Measurements from ENCODE around the gene TP63. TPM values are rescaled to one million over a fixed set of nuclear protein-coding genes. Genes with fewer than 3 reads are reported as not detected.

Gene TP63
- total RNA-seq, 1 donor from 2014 or later: 0.13 TPM

DNA sequence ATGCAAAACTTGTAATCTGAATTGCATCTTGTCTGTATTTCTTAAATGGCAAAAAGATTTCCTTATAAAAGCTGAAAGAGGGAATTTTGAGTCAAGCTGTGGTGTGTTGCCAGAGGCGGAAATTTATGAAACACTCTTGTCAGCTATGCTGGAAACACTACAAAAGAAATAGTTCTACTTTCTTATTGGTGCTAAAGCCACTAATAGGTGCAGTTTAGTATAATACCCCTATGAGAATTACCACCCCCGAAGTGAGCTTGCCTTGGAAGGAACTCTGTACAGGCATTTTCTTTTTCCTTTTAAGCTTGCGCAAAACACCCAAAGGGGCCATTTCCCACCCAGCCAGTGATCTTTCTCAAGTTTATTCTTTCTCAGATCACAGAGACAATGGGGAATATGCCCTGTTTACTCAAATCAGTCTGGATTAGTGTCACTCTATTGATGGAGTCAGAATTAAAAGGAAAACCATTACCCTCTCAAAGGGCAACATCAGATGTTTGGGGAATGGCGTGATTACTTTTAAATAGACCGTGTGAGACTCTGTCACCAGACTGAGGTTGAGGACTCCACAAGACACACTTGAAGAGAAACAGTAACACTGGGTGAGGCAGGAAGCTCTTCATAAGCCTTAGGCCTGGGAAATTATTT lies 166.0 kb downstream of the TP63 start:
- TF ChIP-seq, protein P1, sequence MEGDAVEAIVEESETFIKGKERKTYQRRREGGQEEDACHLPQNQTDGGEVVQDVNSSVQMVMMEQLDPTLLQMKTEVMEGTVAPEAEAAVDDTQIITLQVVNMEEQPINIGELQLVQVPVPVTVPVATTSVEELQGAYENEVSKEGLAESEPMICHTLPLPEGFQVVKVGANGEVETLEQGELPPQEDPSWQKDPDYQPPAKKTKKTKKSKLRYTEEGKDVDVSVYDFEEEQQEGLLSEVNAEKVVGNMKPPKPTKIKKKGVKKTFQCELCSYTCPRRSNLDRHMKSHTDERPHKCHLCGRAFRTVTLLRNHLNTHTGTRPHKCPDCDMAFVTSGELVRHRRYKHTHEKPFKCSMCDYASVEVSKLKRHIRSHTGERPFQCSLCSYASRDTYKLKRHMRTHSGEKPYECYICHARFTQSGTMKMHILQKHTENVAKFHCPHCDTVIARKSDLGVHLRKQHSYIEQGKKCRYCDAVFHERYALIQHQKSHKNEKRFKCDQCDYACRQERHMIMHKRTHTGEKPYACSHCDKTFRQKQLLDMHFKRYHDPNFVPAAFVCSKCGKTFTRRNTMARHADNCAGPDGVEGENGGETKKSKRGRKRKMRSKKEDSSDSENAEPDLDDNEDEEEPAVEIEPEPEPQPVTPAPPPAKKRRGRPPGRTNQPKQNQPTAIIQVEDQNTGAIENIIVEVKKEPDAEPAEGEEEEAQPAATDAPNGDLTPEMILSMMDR (IDR thresholded peaks at IDR 0.05; ENCODE audit: insufficient read depth, low read length, poor library complexity, severe bottlenecking): no peak
- DNase-seq (ENCODE audit: low read depth): no peak
- no peak overlapping the region for H3K4me3 ChIP-seq (ENCODE audit: low read depth, low read length)
- no peaks in the 10 kb centered on the region for H3K36me3 ChIP-seq (ENCODE audit: control insufficient read depth, insufficient read depth, low read length)
- no peaks in the 10 kb centered on the region for H3K27me3 ChIP-seq (ENCODE audit: control insufficient read depth, insufficient read depth, low read length)

DNA sequence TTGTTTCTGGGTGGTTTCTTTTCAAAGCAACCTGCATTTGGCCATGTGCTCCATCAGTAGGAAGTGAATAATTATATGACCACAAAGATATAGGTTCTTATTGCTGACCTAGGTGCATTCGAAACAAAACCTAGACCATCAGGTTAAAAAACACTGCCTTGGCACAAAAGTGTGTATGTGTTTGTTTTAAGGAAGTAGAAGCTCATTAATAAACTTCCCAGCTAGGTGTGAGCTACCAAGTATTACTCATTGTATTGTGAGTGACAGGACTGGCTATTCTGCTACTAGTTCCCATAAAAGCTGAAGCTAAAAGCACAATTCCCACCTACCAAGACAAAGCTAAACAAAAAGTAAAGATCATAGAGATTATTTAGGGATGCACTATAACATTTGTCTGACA lies 168.2 kb downstream of the TP63 start:
- TF ChIP-seq, protein P1 (IDR thresholded peaks at IDR 0.05; ENCODE audit: insufficient read depth, low read length, poor library complexity, severe bottlenecking): no peak
- DNase-seq (ENCODE audit: low read depth): no peak
- H3K36me3 ChIP-seq (ENCODE audit: control insufficient read depth, insufficient read depth, low read length): no peaks in the 10 kb centered on the region
- H3K4me3 ChIP-seq (ENCODE audit: low read depth, low read length): no peak overlapping the region
- no peaks in the 10 kb centered on the region for H3K27me3 ChIP-seq (ENCODE audit: control insufficient read depth, insufficient read depth, low read length)

DNA sequence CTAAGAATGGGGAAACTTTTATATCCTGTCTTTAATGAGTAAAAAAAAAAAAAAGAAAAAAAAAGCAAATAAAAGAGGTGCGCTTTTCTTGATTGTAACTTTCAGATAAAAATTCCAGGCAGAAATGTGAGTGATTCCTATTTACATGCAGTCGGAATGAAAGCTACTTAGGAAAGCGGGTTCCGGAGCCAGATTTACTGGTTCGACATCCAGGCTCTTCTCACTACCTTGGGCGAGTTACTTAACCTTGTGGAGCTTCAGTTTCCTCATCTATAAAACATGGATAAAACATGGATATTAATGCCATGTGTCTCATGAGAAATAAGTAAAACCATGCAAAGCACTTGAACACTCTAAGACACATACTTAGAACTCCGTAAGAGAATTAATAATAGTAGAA lies 169.2 kb downstream of the TP63 start:
- H3K4me3 ChIP-seq (ENCODE audit: low read depth, low read length): no peak overlapping the region
- no peaks in the 10 kb centered on the region for H3K36me3 ChIP-seq (ENCODE audit: control insufficient read depth, insufficient read depth, low read length)
- H3K27me3 ChIP-seq (ENCODE audit: control insufficient read depth, insufficient read depth, low read length): no peaks in the 10 kb centered on the region
- DNase-seq (ENCODE audit: low read depth): no peak
- TF ChIP-seq, protein P1 (IDR thresholded peaks at IDR 0.05; ENCODE audit: insufficient read depth, low read length, poor library complexity, severe bottlenecking): no peak

DNA sequence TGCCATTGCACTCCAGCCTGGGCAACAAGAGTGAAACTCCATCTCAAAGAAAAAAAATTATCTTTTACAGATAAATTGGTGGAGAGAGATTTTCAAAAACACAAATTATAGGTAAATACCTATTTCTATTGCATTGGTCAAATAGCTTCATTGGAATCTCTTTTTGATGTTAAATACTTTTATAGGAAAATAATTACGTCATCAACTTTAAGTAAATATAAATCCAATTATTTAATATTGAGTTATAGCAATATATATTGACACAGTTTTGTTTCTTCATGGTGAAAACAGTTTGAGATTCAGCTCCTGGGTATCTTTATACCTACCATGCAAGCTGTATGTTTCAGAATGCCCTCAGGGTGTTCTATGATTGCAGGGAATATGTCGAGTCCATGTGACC lies 172.1 kb downstream of the TP63 start:
- TF ChIP-seq, protein P1 (IDR thresholded peaks at IDR 0.05; ENCODE audit: insufficient read depth, low read length, poor library complexity, severe bottlenecking): no peak
- Histone ChIP-seq H3K27me3 (ENCODE audit: control insufficient read depth, insufficient read depth, low read length) (no peaks in the 10 kb centered on the region), H3K36me3 (ENCODE audit: control insufficient read depth, insufficient read depth, low read length) (no peaks in the 10 kb centered on the region)

DNA sequence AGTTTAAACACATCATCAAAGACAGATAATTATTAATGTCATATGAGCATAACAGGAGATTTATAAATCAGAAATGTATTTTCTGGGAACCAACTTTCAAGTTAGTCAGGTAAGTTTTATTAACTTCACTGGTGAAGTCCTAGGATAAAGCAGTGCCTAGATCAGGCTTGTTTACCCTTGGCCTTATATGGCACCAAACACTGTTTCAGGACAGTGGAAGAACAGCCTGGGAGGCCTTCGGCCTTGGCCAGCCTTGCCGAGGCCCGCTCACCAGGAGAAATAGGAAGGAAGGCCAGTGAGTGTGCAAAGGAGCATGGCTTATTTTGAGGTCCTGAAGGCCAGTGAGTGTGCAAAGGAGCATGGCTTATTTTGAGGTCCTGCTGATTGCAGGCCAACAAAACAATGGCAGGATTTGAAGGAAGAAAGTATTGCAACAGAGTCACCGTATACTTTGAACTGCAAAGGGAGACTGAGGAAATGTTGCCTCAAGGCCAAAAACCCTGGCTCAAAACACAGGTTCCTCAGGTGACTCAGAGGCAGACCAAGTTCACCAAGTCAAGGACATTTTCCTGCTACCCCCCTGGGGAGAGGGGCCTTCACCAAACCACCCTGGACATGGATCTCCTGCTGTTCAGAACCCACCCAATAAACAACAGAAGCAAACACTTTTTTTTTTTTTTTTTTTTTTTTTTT lies 174.3 kb downstream of the TP63 start:
- no peak for DNase-seq (ENCODE audit: low read depth)
- TF ChIP-seq, protein P1 (IDR thresholded peaks at IDR 0.05; ENCODE audit: insufficient read depth, low read length, poor library complexity, severe bottlenecking): no peak

More for the DNA sequence above, 172.1 kb downstream of the TP63 start:
- no peak for DNase-seq (ENCODE audit: low read depth)
- H3K4me3 ChIP-seq (ENCODE audit: low read depth, low read length): no peak overlapping the region

More for the DNA sequence above, 174.3 kb downstream of the TP63 start:
- Histone ChIP-seq H3K36me3 (ENCODE audit: control insufficient read depth, insufficient read depth, low read length) (no peaks in the 10 kb centered on the region), H3K4me3 (ENCODE audit: low read depth, low read length) (no peak overlapping the region), H3K27me3 (ENCODE audit: control insufficient read depth, insufficient read depth, low read length) (no peaks in the 10 kb centered on the region)

Measured in kidney epithelial cell (primary cell).